Measurements from ENCODE around the gene PDE11A. TPM values are rescaled to one million over a fixed set of nuclear protein-coding genes. Genes with fewer than 3 reads are reported as not detected.
"Not testable (repeated sequence)": the region's sequence is repeated elsewhere in the genome, so short reads cannot be mapped to it uniquely, and the experiment has no call there.

The PDE11A gene
- total RNA-seq, 2 experiments from 2014 or later, result not detected

- no peaks in the 10 kb centered on the region for H3K4me1 Mint-ChIP-seq (ENCODE audit: low read depth)
- CTCF ChIA-PET, result no interaction called here
- no peaks in the 10 kb centered on the region for H3K9me3 Mint-ChIP-seq
- POLR2A ChIA-PET, result no interaction called here
- no peak for DNase-seq
- H3K27me3 Mint-ChIP-seq, result peaks cover 4% of the 10 kb centered on the region
- H3K4me3 Mint-ChIP-seq, result no peak overlapping the region
- H3K27ac Mint-ChIP-seq, result no peak overlapping the region
- intact Hi-C loops (cut with micrococcal nuclease), result no loop called here
- no peaks in the 10 kb centered on the region for H3K36me3 Mint-ChIP-seq
These were observed 229.4 kb downstream of the PDE11A start for GRCh38 chr2:177843188-177843587.

- no peak overlapping the region for H3K4me3 Mint-ChIP-seq
- H3K9me3 Mint-ChIP-seq, result peaks cover 6% of the 10 kb centered on the region
- peaks cover 4% of the 10 kb centered on the region for H3K27me3 Mint-ChIP-seq
- H3K4me1 Mint-ChIP-seq (ENCODE audit: low read depth), result no peaks in the 10 kb centered on the region
- ChIA-PET CTCF (no interaction called here), POLR2A (no interaction called here)
- DNase-seq, result no peak
- H3K27ac Mint-ChIP-seq, result no peak overlapping the region
- intact Hi-C loops (cut with micrococcal nuclease), result no loop called here
- no peaks in the 10 kb centered on the region for H3K36me3 Mint-ChIP-seq
These were observed 230.3 kb downstream of the PDE11A start for GRCh38 chr2:177842243-177842642.

GRCh38 chr2:177835418-177836204 lies 237.0 kb downstream of the PDE11A start:
- H3K9me3 Mint-ChIP-seq; POLR2A ChIA-PET; H3K4me3 Mint-ChIP-seq; H3K4me1 Mint-ChIP-seq (ENCODE audit: low read depth); H3K27ac Mint-ChIP-seq; intact Hi-C loops (cut with micrococcal nuclease); H3K36me3 Mint-ChIP-seq; DNase-seq; H3K27me3 Mint-ChIP-seq: not testable (repeated sequence)
- CTCF ChIA-PET, result interaction anchor here (0.6 kb wide), 1 partner anchor 600 kb away, joined by 3 read pairs; no protein-coding TSS in a partner anchor

GRCh38 chr2:177832611-177833433 lies 239.8 kb downstream of the PDE11A start:
- H3K9me3 Mint-ChIP-seq, result peaks cover 6% of the 10 kb centered on the region
- H3K27me3 Mint-ChIP-seq, result peaks cover 5% of the 10 kb centered on the region
- no peaks in the 10 kb centered on the region for H3K36me3 Mint-ChIP-seq
- DNase-seq, result no peak
- H3K4me3 Mint-ChIP-seq, result no peak overlapping the region
- intact Hi-C loops (cut with micrococcal nuclease), result no loop called here
- H3K27ac Mint-ChIP-seq, result no peak overlapping the region
- POLR2A ChIA-PET, result no interaction called here
- no peaks in the 10 kb centered on the region for H3K4me1 Mint-ChIP-seq (ENCODE audit: low read depth)
- CTCF ChIA-PET, result no interaction called here

GRCh38 chr2:177830881-177831386 lies 241.6 kb downstream of the PDE11A start:
- no peak for DNase-seq
- intact Hi-C loops (cut with micrococcal nuclease), result no loop called here
- POLR2A ChIA-PET, result no interaction called here

GRCh38 chr2:177828557-177828956 lies 244.0 kb downstream of the PDE11A start:
- ChIA-PET POLR2A (no interaction called here), CTCF (no interaction called here)
- intact Hi-C loops (cut with micrococcal nuclease), result no loop called here
- Mint-ChIP-seq H3K36me3 (no peaks in the 10 kb centered on the region), H3K4me1 (ENCODE audit: low read depth) (no peaks in the 10 kb centered on the region), H3K9me3 (no peaks in the 10 kb centered on the region), H3K27me3 (peaks cover 8% of the 10 kb centered on the region), H3K27ac (no peak overlapping the region), H3K4me3 (no peak overlapping the region)
- DNase-seq, result no peak

More at GRCh38 chr2:177830881-177831386, 241.6 kb downstream of the PDE11A start:
- Mint-ChIP-seq H3K4me1 (ENCODE audit: low read depth) (no peaks in the 10 kb centered on the region), H3K4me3 (no peak overlapping the region), H3K36me3 (no peaks in the 10 kb centered on the region), H3K27ac (no peak overlapping the region), H3K9me3 (no peaks in the 10 kb centered on the region), H3K27me3 (peaks cover 5% of the 10 kb centered on the region)
- CTCF ChIA-PET, result no interaction called here

GRCh38 chr2:177826897-177827296 lies 245.7 kb downstream of the PDE11A start:
- Mint-ChIP-seq H3K27ac (no peak overlapping the region), H3K36me3 (no peaks in the 10 kb centered on the region), H3K27me3 (peaks cover 8% of the 10 kb centered on the region), H3K4me1 (ENCODE audit: low read depth) (no peaks in the 10 kb centered on the region), H3K4me3 (no peak overlapping the region), H3K9me3 (no peaks in the 10 kb centered on the region)
- intact Hi-C loops (cut with micrococcal nuclease), result no loop called here
- no peak for DNase-seq
- ChIA-PET CTCF (no interaction called here), POLR2A (no interaction called here)

- ChIA-PET POLR2A (no interaction called here), CTCF (no interaction called here)
- H3K4me1 Mint-ChIP-seq (ENCODE audit: low read depth), result no peaks in the 10 kb centered on the region
- peaks cover 3% of the 10 kb centered on the region for H3K27me3 Mint-ChIP-seq
- no peaks in the 10 kb centered on the region for H3K36me3 Mint-ChIP-seq
- intact Hi-C loops (cut with micrococcal nuclease), result no loop called here
- no peak overlapping the region for H3K4me3 Mint-ChIP-seq
- H3K27ac Mint-ChIP-seq, result no peak overlapping the region
- H3K9me3 Mint-ChIP-seq, result no peaks in the 10 kb centered on the region
- no peak for DNase-seq
These were observed 249.6 kb downstream of the PDE11A start for GRCh38 chr2:177822941-177823340.

GRCh38 chr2:177818412-177818811 lies 254.2 kb downstream of the PDE11A start:
- no peak overlapping the region for H3K4me3 Mint-ChIP-seq
- H3K27ac Mint-ChIP-seq, result no peak overlapping the region
- no peaks in the 10 kb centered on the region for H3K36me3 Mint-ChIP-seq
- POLR2A ChIA-PET, result no interaction called here
- H3K4me1 Mint-ChIP-seq (ENCODE audit: low read depth), result no peaks in the 10 kb centered on the region
- H3K9me3 Mint-ChIP-seq, result no peaks in the 10 kb centered on the region
- DNase-seq, result no peak
- peaks cover 2% of the 10 kb centered on the region for H3K27me3 Mint-ChIP-seq
- CTCF ChIA-PET, result no interaction called here
- intact Hi-C loops (cut with micrococcal nuclease), result no loop called here

GRCh38 chr2:177817300-177817699 lies 255.3 kb downstream of the PDE11A start:
- Mint-ChIP-seq H3K27ac (no peak overlapping the region), H3K36me3 (no peaks in the 10 kb centered on the region), H3K4me3 (no peak overlapping the region), H3K27me3 (peaks cover 2% of the 10 kb centered on the region), H3K4me1 (ENCODE audit: low read depth) (no peaks in the 10 kb centered on the region), H3K9me3 (no peaks in the 10 kb centered on the region)
- DNase-seq, result no peak
- ChIA-PET CTCF (interaction anchor here (1.0 kb wide), 1 partner anchor 37 kb away, joined by 3 read pairs; no protein-coding TSS in a partner anchor), POLR2A (no interaction called here)
- intact Hi-C loops (cut with micrococcal nuclease), result no loop called here

- no peak overlapping the region for H3K4me3 Mint-ChIP-seq
- H3K9me3 Mint-ChIP-seq, result no peaks in the 10 kb centered on the region
- no peaks in the 10 kb centered on the region for H3K36me3 Mint-ChIP-seq
These were observed 255.8 kb downstream of the PDE11A start for GRCh38 chr2:177816766-177817165.

GRCh38 chr2:177812713-177813396 lies 259.7 kb downstream of the PDE11A start:
- peaks cover 2% of the 10 kb centered on the region for H3K27me3 Mint-ChIP-seq
- intact Hi-C loops (cut with micrococcal nuclease), result no loop called here
- no peak overlapping the region for H3K4me3 Mint-ChIP-seq
- ChIA-PET CTCF (interaction anchor here (0.6 to 1.3 kb wide), 4 partner anchors 12 to 94 kb away, joined by 3 read pairs; no protein-coding TSS in a partner anchor), POLR2A (no interaction called here)
- no peak for DNase-seq
- no peak overlapping the region for H3K27ac Mint-ChIP-seq
- no peaks in the 10 kb centered on the region for H3K9me3 Mint-ChIP-seq
- no peaks in the 10 kb centered on the region for H3K4me1 Mint-ChIP-seq (ENCODE audit: low read depth)
- H3K36me3 Mint-ChIP-seq, result no peaks in the 10 kb centered on the region

More at GRCh38 chr2:177816766-177817165, 255.8 kb downstream of the PDE11A start:
- intact Hi-C loops (cut with micrococcal nuclease), result no loop called here
- Mint-ChIP-seq H3K27ac (no peak overlapping the region), H3K27me3 (peaks cover 2% of the 10 kb centered on the region), H3K4me1 (ENCODE audit: low read depth) (no peaks in the 10 kb centered on the region)
- DNase-seq, result no peak
- ChIA-PET CTCF (interaction anchor here (1.0 kb wide), 1 partner anchor 36 kb away, joined by 3 read pairs; no protein-coding TSS in a partner anchor), POLR2A (no interaction called here)
